Transverse colon (tissue), 3 donors: ENCODE measurements around the gene CLK4.

Experiments used
- CTCF ChIP-seq, 5 experiments: fragments of 200-600 bp in 3 of 5; fragments of 450-650 bp in 2 of 5; sonication (generic) in 3 of 5; IDR thresholded peaks; 1 replicate in 2 of 5; 2 replicates in 3 of 5; pipeline ENCODE4 v1.5.1; 2016 to 2017; ENCODE audit warnings: antibody characterized with exemption in 5 of 5, inconsistent platforms in 3 of 5, mild to moderate bottlenecking in 2 of 5, moderate library complexity in 1 of 5
- EP300 ChIP-seq: sonication (generic); formaldehyde crosslinking; IDR thresholded peaks from one replicate; pipeline ENCODE4 v1.6.1; 2017; ENCODE audit warnings: antibody characterized with exemption, low read depth

GRCh38 chr5:178649580-178649979 lies 22.7 kb upstream of the CLK4 start:
- TF ChIP-seq CTCF (IDR thresholded peaks at IDR 0.05) (no peak), EP300 (no peak)
